CD4-positive, alpha-beta T cell treated with Interleukin-17A for 4 hours (primary cell): ENCODE results near the gene BCAS4.

Source experiments
- DNase-seq: peaks from one replicate; pipeline ENCODE4 v3.0.0-alpha.2; 2020; ENCODE audit warnings: mixed read lengths

Gene BCAS4

DNA sequence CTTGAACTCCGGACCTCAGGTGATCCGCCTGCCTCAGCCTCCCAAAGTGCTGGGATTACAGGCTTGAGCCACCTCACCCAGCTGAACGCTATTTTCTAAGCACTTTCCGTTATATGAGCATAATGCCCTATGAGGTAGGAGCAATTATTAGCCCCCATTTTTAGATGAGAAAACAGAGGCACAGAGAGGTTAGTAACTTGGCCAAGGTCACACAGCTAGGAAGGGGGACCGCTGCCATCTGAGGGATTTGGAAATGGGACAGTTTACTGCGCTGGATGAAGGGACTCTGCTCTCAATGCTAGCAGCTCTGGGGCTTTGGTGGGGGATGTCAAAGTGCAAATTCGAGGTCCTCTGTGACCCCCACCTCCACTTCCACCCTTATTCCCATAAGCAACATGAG lies 62.5 kb downstream of the BCAS4 start:
- no peak for DNase-seq

- DNase-seq, result no peak
Measured at GRCh38 chr20:50858525-50858924, 63.7 kb downstream of the BCAS4 start.

DNA sequence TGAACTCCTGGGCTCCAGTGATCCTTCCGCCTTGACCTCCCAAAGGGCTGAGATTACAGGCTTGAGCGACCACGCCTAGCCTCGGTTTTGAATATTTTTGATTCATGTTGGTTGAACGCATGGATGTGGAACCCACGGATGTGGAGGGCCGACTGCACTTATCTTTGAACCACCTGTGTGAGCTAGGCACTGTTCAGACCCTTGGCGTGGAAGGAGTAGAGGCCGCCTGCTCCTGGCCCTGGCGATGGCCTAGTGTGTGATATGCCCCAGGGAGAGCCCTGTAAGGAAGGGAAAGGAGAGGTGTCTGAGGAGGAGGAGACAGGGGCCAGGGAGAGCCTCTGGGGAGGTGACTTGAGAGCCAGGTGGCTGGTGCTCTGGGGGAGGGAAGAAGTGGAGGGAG lies 64.3 kb downstream of the BCAS4 start:
- no peak for DNase-seq

DNA sequence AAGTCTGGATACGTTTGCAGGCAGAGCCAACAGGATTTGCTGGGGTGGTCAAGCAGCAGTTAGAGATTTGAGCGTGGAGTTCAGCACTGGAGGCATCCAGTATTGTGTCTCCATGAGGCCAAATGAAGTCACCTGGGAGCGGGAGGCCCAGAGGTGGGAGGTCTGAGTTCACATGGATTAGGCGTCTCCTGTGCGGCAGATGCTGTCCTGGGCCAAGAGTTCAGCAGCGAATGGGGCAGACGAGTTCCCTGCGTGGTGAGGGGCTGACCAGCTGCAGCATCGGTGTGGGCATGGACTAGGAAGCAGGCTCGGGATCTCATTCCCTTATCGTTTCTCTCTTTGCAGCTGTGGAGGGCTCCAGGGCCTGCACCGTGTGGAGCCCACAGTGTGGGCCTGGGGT lies 66.2 kb downstream of the BCAS4 start:
- DNase-seq, result no peak

DNA sequence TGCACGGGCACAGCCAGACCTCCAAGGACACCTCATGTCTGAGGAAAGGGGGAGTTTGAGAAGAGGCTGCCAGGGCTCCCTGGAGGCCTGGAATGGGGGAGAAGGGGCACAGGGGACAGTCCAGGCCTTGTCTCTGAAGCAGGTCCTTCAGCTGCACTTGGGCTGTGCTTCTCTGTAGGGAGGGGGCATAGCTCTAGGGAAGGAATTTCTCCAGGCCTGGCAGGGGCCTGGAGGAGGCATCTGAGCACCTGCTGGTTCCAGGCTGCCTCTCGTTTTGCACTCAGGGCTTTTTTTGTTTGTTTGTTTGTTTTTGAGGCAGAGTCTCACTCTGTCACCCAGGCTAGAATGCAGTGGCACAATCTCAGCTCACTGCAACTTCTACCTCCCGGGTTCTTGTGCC lies 67.7 kb downstream of the BCAS4 start:
- no peak for DNase-seq

DNA sequence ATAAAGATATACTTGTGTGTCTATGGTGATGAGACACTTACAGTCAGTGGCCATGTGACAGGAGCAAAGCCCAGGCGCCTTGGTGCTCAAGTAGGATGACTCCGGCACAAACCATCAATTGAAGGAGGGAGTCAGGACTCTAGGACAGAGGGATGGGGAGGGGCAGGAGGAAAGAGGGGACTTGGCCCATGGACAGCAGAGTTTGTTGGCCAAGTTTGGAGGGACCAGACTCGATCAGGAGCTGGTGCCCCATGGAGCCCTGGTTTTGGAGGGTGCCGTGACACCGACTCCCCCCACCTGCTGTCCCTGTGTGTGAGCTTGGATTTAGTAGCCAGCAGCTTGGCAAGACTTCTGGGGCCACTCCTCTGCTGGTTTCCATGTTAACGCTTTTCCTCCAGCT lies 70.3 kb downstream of the BCAS4 start:
- DNase-seq, result no peak

DNA sequence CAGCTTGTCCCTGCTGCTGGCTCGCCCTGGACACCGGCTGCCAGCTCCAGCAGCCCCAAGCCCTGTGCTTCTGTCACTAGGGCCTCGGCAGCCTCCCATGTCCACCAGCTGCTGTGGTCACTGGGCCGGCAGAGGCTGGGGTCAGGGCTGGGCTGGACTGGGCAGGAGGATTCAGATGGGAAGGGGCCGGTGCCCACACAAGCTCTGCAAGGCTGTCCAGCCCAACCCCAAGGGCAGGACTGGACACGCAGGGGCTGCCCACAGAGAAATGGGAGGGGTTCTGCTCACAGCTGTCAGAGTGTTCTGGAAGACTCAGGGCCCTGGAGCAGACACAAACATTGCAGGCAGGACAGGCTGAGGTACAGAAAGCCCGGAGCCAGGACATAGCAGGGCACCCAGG lies 70.7 kb downstream of the BCAS4 start:
- no peak for DNase-seq

DNA sequence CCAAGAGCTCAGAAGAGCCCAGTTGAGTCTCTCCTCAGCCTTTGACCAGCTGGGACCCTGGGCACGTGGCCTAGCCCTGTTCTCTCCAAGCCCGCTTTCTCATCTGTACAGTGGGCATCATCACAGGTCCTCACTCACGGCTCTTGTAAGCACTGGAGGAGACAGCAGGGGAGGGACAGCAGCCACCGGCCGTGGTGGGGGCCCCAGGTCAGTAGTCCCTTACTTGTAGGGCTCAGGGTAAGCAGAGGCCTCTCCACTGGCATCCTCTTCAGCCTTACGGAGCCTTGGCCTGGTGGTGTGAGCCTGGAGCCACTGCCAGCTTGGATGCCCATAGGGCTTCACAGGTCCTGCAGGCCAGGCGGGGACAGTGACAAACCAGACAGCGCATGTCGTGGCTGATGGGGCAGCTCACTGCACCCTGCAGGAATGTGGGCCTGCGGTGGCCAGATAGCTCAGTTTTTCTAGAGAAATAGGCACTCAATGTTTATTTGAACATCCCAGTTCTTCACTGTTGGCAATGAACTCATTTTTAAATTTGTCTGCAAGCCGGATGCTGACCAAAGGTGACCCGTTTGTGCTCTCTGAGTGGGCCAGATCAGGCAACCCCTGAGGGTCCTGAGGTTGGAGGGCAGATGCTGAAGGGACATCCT lies 71.3 kb downstream of the BCAS4 start:
- no peak for DNase-seq

DNA sequence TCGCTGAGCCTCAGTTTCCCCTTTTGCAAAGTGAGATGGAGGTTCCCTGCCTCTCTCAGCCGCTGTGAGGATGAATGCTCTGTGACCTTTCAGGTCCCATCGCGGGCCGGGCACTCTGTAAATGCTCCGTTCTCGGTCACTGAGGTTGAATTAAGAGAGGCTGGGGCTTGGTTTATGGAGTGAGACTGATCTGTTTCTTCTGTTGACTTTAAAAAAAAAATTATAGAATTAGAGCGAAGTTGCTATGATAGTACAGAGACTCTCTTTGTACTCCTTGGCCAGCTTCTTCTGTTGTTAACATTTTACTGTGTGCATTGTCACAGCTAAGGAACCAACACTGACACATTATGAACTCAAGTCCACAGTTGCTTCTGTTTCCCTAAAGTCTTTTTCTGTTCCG lies 72.0 kb downstream of the BCAS4 start:
- DNase-seq, result no peak

DNA sequence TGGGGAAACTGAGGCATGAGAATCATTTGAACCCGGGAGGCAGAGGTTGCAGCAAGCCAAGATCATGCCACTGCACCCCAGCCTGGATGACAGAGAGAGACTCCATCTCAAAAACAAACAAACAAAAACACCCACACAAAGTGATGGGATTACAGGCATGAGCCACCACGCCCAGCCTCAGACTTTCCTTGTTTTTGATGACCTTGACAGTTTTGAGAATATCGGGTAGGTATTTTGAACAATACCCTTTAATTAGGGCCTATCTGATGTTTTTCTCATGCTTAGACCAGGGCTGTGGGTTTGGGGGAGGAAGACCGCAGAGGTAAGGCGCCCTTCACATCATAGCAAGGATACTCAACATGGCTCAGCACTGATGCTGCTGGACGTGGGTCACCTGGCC lies 72.9 kb downstream of the BCAS4 start:
- no peak for DNase-seq

- DNase-seq, result no peak
Measured at GRCh38 chr20:50868509-50869495, 73.9 kb downstream of the BCAS4 start.

DNA sequence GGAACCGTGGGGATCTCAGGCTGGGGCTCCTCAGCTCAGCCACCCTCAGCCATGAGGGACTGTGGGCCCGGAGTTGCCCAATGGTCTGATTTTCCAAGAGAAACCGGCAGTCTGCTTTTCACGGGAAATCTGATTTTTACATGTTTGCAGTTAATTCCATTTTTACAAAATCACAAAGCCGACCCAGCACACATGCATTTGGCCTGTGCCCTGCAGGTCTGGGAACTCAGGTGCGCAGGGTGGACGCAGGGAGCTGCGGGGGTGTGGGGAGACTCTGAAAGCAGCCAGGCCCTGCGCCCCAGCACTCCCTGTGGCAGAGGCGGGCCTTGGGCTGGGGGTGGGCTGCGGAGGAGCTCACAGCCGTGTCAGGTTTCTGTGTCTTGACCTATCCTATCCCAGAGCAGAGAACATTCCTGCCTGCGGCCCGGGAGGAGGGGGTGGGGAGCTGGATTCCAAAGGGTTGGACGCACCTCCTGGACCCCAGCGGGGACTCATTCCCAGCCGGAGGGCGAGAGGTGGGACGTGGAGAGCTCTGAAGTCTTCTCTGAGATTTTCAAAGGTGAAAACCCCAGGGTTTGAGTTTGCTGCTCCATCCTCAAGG lies 75.8 kb downstream of the BCAS4 start:
- DNase-seq, result no peak

DNA sequence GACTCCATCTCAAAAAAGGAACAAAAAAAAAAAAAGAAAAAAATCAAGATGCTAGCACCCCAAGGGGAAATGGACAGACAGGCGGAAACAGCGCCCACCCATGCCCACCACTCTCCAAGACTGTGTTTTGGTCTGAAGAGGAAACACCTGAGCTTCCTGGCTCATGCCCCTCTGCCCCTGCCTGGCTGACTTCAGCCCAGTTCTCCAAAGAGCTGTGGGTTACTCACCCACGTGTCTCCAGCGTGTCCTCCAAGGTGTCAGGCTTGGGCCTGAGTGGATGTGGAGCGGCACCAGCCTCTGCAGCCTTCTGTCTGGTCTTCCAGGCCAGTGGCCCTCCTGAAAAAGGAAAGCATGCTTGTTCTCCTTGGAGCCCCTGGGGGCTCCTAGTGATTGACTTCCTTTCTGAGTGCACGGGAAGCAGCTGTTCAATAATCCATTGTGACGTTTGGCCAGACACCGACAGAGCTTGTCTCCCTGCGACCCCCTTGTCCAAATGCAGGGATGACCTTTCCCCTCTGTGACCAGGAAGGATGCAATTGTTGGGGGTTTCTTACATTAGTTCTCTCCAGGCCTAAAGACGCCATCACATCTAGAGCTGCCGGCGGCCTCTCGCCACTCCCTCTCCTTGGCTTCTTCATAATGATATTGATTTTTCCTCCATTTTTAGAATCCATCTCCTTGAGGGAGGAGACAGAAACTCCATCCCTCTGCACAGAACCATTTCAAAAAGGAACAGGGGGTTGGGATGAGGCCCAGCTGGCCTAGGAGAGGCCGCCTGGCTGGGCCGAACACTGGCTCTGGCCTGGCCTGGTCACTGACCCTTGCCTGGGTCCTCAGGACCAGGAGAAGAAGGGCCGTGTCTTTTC lies 77.9 kb downstream of the BCAS4 start:
- DNase-seq, result no peak

DNA sequence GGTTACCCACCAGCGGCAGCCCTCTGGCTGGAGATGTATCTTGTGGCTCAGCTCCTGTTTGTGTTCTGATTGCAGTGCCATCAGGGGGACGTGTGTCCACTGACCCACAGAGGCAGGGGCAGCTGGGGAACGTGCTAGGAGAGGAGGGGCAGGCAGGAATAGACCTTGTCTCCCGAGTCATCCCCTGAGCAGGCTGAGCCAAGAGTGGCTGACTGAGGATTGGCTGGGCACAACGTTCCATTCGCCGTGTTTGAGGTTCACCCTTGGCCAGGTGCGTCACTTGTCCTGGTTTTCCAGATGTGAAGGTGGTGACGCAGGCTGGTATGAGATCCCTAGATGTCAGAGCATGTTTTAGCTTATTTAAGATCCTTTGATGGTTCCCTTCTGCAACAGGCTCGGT lies 78.7 kb downstream of the BCAS4 start:
- no peak for DNase-seq

- no peak for DNase-seq
Measured at GRCh38 chr20:50874111-50874757, 79.4 kb downstream of the BCAS4 start.

DNA sequence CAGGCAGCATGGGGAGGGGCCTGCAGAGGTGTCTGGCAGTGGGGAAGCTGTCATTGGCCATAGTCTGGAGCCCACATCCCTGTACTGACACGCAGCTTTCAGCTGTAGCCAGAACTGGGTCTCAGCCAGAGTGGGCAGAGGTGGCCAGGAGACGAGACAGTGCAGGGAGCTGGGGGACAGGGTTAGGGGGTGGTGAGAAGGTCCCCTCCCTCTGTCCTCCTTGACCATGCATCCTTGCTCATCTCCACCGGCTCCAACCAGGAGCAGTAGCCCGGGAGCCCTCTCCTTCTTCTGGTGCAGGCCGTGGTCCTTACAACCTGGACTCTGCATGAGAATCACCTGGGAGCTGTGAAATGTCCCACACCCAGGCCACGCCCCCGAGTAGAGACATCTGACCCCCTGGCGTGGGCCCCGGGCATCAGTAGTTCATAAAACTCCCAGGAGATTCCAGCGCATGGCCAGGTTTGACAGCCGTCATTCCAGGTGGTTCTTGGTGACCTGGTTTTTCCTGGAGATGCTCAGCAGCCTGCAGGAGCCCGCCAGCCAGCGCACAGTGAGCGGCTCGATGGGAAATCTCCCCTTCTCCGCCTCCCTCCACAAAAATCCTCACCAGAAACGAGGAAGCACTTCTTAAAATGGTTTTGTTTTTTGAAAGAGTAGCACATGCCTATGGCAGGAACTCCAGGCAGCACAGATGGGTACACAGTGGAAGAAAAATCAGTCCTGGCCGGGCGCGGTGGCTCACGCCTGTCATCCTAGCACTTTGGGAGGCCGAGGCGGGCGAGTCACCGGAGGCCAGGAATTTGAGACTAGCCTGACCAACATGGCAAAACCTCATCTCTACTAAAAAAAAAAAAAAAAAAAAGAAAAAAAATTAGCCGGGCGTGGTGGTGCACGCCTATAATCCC lies 80.2 kb downstream of the BCAS4 start:
- DNase-seq, result no peak

DNA sequence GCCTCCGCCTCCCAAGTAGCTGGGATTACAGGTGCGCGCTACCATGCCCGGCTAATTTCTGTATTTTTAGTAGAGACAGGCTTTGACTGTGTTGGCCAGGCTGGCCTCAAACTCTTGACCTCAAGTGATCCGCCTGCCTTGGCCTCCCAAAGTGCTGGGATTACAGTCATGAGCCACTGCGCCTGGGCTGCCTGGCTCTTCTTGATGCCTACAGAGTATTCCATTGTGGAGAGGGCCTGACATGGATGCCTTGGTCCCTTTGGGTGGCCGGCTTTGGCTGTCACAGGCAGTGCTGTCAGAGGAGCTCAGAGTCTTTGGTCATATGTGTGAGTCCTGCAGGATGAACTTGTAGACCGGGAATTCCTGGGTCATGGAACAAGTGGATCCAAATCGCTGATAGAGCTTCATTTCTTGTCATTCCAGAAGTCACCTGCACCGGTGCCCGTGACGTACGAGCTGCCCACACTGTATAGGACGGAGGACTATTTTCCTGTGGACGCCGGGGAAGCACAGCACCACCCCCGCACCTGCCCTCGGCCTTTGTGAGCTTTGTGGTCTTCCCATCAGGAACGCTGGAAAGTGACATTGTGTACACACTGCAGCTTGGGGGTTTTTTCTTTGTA lies 81.3 kb downstream of the BCAS4 start:
- no peak for DNase-seq

DNA sequence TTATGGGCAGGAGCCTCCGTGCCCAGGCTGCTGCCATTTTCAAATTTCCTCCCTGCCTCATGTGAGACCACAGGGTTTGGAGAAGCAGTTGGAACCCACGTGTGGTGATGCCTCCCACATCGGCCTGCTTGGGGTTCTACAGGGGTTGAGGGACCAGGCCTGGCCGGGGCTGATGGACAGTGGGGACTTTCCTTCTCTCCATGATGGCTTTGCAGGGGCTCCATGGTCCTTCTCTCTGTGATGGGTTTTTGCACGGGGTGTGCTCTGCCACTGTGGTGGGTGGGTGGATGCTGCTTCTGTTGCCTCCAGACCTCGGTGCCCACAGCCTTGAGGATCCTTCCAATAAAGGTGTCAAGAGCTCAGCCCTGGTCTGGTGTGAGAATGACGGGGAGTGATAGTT lies 82.0 kb downstream of the BCAS4 start:
- no peak for DNase-seq

GRCh38 chr20:50877232-50877743 lies 82.4 kb downstream of the BCAS4 start:
- DNase-seq, result no peak
